H1 (cell line): Measurements from ENCODE around the gene PRKAB2.
"Not testable (repeated sequence)": the region's sequence is repeated elsewhere in the genome, so short reads cannot be mapped to it uniquely, and the experiment has no call there.

ENCODE experiments used
- CTCF ChIP-seq, 3 experiments: IDR thresholded peaks; 1 replicate in 2 of 3; 2 replicates in 1 of 3; pipeline versions ENCODE4 v1.5.1 to v1.6.1; 2011; ENCODE audit warnings: low read length in 3 of 3, mild to moderate bottlenecking in 3 of 3, inconsistent platforms in 2 of 3, low read depth in 1 of 3, moderate library complexity in 1 of 3; ENCODE audit not compliant: insufficient read depth in 1 of 3; ENCODE audit errors: control extremely low read depth in 1 of 3
- PHF8 ChIP-seq: fragments of 200-600 bp; sonication (generic); conservative IDR thresholded peaks from 2 replicates; pipeline ENCODE4 v1.7.1; 2012; ENCODE audit warnings: low read depth, mild to moderate bottlenecking, inconsistent platforms, low read length, moderate library complexity
- TF ChIP-seq, protein P1 (sequence below): IDR thresholded peaks from 2 replicates; pipeline ENCODE4 v1.6.1; 2012; ENCODE audit warnings: inconsistent platforms

DNA sequence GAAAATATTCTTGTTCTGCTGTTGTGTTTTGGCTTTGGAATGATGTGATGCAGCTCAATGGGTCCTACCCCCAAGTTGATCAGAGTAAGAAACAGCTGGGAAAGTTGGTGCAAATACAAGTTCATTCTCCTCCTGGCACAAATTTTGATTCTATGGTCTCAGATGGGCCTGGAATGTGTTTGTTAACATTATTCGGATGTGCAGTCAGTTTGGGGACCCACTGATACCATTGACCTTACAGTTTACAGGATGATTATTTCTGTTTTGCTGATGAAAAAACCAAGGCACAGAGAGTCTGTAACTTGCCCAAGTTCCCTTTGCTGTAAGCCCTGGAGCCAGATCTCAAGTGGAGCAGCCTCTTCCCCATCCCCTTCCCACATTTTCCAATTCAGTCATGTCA, 41.5 kb downstream of the PRKAB2 start:
- TF ChIP-seq, protein P1, sequence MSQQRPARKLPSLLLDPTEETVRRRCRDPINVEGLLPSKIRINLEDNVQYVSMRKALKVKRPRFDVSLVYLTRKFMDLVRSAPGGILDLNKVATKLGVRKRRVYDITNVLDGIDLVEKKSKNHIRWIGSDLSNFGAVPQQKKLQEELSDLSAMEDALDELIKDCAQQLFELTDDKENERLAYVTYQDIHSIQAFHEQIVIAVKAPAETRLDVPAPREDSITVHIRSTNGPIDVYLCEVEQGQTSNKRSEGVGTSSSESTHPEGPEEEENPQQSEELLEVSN, result not testable (repeated sequence)
- TF ChIP-seq CTCF (IDR thresholded peaks at IDR 0.05; ENCODE audit: control extremely low read depth in 1 of 3, insufficient read depth in 1 of 3, low read depth in 1 of 3, low read length in 3 of 3); PHF8: not testable (repeated sequence)
